Body of pancreas (tissue), 4 donors: ENCODE results near the gene ZSWIM3. TPM values are rescaled to one million over a fixed set of nuclear protein-coding genes. Genes with fewer than 3 reads are reported as not detected.

ENCODE experiments used
- ATAC-seq: fragments of 150-250 bp; one replicate; pipeline ENCODE4 v1.9.1; 2016
- DNase-seq, 4 donors: peaks; one replicate each; pipeline ENCODE4 v3.0.0-alpha.2; 2019
- H3K27ac ChIP-seq, 4 donors: fragments of 200-600 bp; sonication (generic); 1 replicate in 3 of 4; 2 replicates in 1 of 4; pipeline versions ENCODE4 v1.5.1 to v1.6.1; 2016 to 2019; ENCODE audit warnings: mild to moderate bottlenecking in 1 of 4, mixed read lengths in 1 of 4, moderate library complexity in 1 of 4
- H3K27me3 ChIP-seq, 2 donors: fragments of 200-600 bp; sonication (generic); one replicate each; pipeline ENCODE4 v1.6.0; 2016; ENCODE audit warnings: mild to moderate bottlenecking in 1 of 2
- H3K36me3 ChIP-seq, 2 donors: fragments of 200-600 bp; sonication (generic); replicated peaks in 1 of 2; 2 replicates each; pipeline ENCODE4 v1.5.1; 2016; ENCODE audit warnings: low read depth in 2 of 2; ENCODE audit not compliant: insufficient read depth in 1 of 2
- H3K4me1 ChIP-seq: fragments of 200-600 bp; sonication (generic); one replicate; pipeline ENCODE4 v1.6.0; 2016
- H3K4me3 ChIP-seq, 2 donors: fragments of 200-600 bp; sonication (generic); 1 replicate in 1 of 2; 2 replicates in 1 of 2; pipeline ENCODE4 v1.5.1; 2016 to 2019
- H3K9me3 ChIP-seq, 3 donors: fragments of 200-600 bp; sonication (generic); 1 replicate in 2 of 3; 2 replicates in 1 of 3; pipeline ENCODE4 v1.5.1; 2016
- CTCF ChIP-seq, 7 experiments: fragments of 450-650 bp in 4 of 7; fragments of 200-600 bp in 3 of 7; sonication (generic) in 3 of 7; IDR thresholded peaks; one replicate each; pipeline ENCODE4 v1.5.1; 2016 to 2019; ENCODE audit warnings: antibody characterized with exemption in 7 of 7
- POLR2A ChIP-seq, 3 donors: fragments of 450-650 bp; IDR thresholded peaks; one replicate each; pipeline ENCODE4 v1.6.1; 2016; ENCODE audit warnings: antibody characterized with exemption in 3 of 3, mild to moderate bottlenecking in 2 of 3
- WGBS, 2 donors: methylation state at CpG; one replicate each; pipeline ENCODE4 v1.1.5; 2017; 5-methylcytosine and 5-hydroxymethylcytosine counted together
- intact Hi-C: fragments of 100-400 bp; cut with DNase I; formaldehyde crosslinking; loops from one replicate; pipeline ENCODE4 v1.15.1; 2023
- total RNA-seq, 2 donors: library from RNA; depleted of rRNA; stranded (reverse); fragments of >200 nt; gene quantifications; one replicate each; pipeline ENCODE4 v1.1.0, GENCODE V29; 2016

Gene ZSWIM3
- total RNA-seq, 2 donors from 2014 or later = 1.6 to 2.1 TPM

- Histone ChIP-seq H3K9me3 (no peaks in the 10 kb centered on the region), H3K36me3 (peaks cover 0 to 15% of the 10 kb centered on the region in 2 donors), H3K4me3 (no peak overlapping the region), H3K4me1 (peaks cover 28% of the 10 kb centered on the region), H3K27me3 (no peaks in the 10 kb centered on the region), H3K27ac (no peak overlapping the region)
- ATAC-seq = no peak
- 69 to 87% methylated on average over 5 to 12 of the region's 12 CpGs for WGBS, 2 donors
- intact Hi-C loops = loop anchor here (10.0 kb wide), 1 partner anchor 70 kb away; no protein-coding TSS in a partner anchor
- DNase-seq = no peak
- no peak for TF ChIP-seq POLR2A (IDR thresholded peaks at IDR 0.05)
- TF ChIP-seq CTCF (IDR thresholded peaks at IDR 0.05) = no peak
Observed at GRCh38 chr20:45894797-45895196, 37.4 kb downstream of the ZSWIM3 start.

- Histone ChIP-seq H3K27ac (no peak overlapping the region), H3K9me3 (no peaks in the 10 kb centered on the region), H3K36me3 (peaks cover 0 to 17% of the 10 kb centered on the region in 2 donors), H3K27me3 (no peaks in the 10 kb centered on the region), H3K4me3 (no peak overlapping the region), H3K4me1 (peaks cover 15% of the 10 kb centered on the region)
- TF ChIP-seq POLR2A (IDR thresholded peaks at IDR 0.05) (no peak), CTCF (IDR thresholded peaks at IDR 0.05) (no peak)
- intact Hi-C loops = loop anchor here (10.0 kb wide), 1 partner anchor 68 kb away; no protein-coding TSS in a partner anchor
- no peak for ATAC-seq
- DNase-seq = no peak
- WGBS, 2 donors = 96 to 100% methylated on average over 3 to 14 of the region's 14 CpGs
Observed at GRCh38 chr20:45896641-45897161, 39.3 kb downstream of the ZSWIM3 start.

DNA sequence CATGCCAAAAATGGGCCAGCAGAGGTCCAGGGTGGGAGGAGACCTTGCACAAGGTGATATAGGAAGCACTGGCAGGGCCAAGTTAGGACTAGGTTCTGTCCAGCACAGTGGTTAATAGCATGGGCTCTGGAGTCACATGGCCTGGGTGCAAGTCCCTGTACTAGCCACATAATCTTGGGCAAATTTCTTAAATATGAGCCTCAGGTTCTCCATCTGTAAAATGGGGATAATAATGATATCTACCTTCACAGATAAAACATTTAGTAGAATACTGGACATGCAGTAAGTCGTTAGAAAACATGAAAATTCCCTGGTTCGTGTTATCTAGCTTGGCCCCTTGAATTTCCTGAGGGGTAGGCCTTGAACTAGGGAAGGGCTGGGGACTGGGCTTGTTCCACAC is 39.9 kb downstream of the ZSWIM3 start:
- TF ChIP-seq CTCF (IDR thresholded peaks at IDR 0.05) (no peak), POLR2A (IDR thresholded peaks at IDR 0.05) (no peak)
- ATAC-seq (no peak), DNase-seq (no peak)
- H3K9me3 ChIP-seq = no peaks in the 10 kb centered on the region
- 69 to 72% methylated on average over 2 of the region's 2 CpGs for WGBS, 2 donors
- intact Hi-C loops = loop anchor here (10.0 kb wide), 1 partner anchor 68 kb away; no protein-coding TSS in a partner anchor
- no peaks in the 10 kb centered on the region for H3K27me3 ChIP-seq
- peaks cover 0 to 21% of the 10 kb centered on the region in 2 donors for H3K36me3 ChIP-seq
- H3K27ac ChIP-seq = no peak overlapping the region
- H3K4me3 ChIP-seq = no peak overlapping the region
- peaks cover 9% of the 10 kb centered on the region for H3K4me1 ChIP-seq

GRCh38 chr20:45897692-45898091 is 40.3 kb downstream of the ZSWIM3 start:
- Histone ChIP-seq H3K27ac (no peak overlapping the region), H3K36me3 (peaks cover 0 to 21% of the 10 kb centered on the region in 2 donors), H3K9me3 (no peaks in the 10 kb centered on the region), H3K4me1 (peaks cover 5% of the 10 kb centered on the region), H3K27me3 (no peaks in the 10 kb centered on the region), H3K4me3 (no peak overlapping the region)
- TF ChIP-seq POLR2A (IDR thresholded peaks at IDR 0.05) = no peak
- TF ChIP-seq CTCF (IDR thresholded peaks at IDR 0.05) = no peak
- 90 to 94% methylated on average over 7 of the region's 7 CpGs for WGBS, 2 donors
- DNase-seq (no peak), ATAC-seq (no peak)
- intact Hi-C loops = loop anchor here (10.0 kb wide), 1 partner anchor 67 kb away; no protein-coding TSS in a partner anchor

GRCh38 chr20:45898285-45898684 is 40.9 kb downstream of the ZSWIM3 start:
- intact Hi-C loops = loop anchor here (10.0 kb wide), 1 partner anchor 67 kb away; no protein-coding TSS in a partner anchor
- no peaks in the 10 kb centered on the region for H3K27me3 ChIP-seq
- H3K4me1 ChIP-seq = no peaks in the 10 kb centered on the region
- peaks cover 0 to 21% of the 10 kb centered on the region in 2 donors for H3K36me3 ChIP-seq
- WGBS, 2 donors = 90 to 91% methylated on average over 11 of the region's 12 CpGs
- H3K9me3 ChIP-seq = no peaks in the 10 kb centered on the region
- no peak for DNase-seq
- TF ChIP-seq POLR2A (IDR thresholded peaks at IDR 0.05) = no peak
- no peak for TF ChIP-seq CTCF (IDR thresholded peaks at IDR 0.05)
- ATAC-seq = no peak
- H3K4me3 ChIP-seq = no peak overlapping the region
- no peak overlapping the region for H3K27ac ChIP-seq
